ENCODE data around the gene PRSS27.
"Not testable (repeated sequence)": the region's sequence is repeated elsewhere in the genome, so short reads cannot be mapped to it uniquely, and the experiment has no call there.

Gene PRSS27

DNA sequence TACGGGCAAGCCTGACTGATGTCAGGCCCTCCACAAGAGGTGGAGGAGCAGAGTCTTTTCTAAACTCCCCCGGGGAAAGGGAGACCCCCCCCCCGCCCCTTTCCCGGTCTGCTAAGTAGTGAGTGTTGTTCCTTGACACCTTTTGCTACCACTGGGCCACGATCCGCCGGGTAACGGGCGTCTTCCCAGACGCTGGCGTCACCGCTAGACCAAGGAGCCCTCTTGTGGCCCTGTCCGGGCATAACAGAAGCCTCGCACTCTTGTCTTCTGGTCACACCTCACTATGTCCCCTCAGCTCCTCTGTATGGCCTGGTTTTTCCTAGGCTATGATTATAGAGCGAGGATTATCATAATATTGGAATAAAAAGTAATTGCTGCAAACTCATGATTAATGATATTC lies 50.0 kb downstream of the PRSS27 start:
- DNase-seq: peak; percentile 47 to 59

DNA sequence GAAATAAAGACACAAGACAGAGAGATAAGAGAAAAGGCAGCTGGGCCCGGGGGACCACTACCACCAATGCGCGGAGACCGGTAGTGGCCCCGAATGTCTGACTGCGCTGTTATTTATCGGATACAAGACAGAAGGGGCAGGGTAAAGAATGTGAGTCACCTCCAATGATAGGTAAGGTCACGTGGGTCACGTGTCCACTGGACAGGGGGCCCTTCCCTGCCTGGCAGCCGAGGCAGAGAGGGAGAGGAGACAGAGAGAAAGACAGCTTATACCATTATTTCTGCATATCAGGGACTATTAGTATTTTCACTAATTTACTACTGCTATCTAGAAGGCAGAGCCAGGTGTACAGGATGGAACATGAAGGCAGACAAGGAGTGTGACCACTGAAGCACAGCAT lies 50.4 kb downstream of the PRSS27 start:
- DNase-seq: not testable (repeated sequence)

DNA sequence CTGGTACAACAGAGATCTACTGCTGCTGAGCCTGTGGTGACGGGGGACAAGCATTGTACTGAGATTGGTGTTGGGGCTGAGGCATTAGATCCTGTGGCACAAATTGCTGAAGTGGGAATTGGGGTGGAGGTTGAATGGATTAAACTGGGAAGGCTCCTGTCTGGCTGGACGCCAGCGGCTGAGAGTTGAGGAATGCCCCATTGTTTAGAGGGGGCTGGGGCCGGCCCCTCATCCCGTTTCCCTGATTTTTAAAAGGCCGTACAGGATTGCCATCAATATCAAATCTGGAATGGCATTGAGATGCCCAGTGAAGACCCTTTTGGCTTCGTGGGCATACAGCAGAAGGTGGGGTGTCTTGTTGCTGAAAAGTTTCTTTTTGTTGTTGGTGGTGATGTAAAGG lies 53.4 kb downstream of the PRSS27 start:
- DNase-seq: not testable (repeated sequence)

DNA sequence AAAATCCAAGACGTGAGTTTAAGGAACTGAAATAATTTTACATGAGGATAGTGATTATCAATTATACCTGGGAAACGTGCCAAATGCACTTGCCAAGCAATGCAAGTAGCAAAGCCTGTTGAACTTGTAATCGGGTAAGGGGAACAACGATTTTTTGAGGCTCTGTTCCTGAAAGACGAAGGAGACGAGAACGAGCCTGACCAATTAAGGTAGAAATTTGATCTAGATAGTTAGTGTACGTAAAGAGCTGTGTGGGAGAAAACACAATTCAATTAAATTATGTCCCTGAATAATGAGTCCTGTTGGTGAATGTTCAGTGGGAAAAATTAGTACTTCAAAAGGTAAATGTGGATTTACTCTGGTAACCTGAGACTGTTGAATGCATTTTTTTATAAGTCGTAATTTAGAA lies 55.4 kb downstream of the PRSS27 start:
- no peak for DNase-seq

DNA sequence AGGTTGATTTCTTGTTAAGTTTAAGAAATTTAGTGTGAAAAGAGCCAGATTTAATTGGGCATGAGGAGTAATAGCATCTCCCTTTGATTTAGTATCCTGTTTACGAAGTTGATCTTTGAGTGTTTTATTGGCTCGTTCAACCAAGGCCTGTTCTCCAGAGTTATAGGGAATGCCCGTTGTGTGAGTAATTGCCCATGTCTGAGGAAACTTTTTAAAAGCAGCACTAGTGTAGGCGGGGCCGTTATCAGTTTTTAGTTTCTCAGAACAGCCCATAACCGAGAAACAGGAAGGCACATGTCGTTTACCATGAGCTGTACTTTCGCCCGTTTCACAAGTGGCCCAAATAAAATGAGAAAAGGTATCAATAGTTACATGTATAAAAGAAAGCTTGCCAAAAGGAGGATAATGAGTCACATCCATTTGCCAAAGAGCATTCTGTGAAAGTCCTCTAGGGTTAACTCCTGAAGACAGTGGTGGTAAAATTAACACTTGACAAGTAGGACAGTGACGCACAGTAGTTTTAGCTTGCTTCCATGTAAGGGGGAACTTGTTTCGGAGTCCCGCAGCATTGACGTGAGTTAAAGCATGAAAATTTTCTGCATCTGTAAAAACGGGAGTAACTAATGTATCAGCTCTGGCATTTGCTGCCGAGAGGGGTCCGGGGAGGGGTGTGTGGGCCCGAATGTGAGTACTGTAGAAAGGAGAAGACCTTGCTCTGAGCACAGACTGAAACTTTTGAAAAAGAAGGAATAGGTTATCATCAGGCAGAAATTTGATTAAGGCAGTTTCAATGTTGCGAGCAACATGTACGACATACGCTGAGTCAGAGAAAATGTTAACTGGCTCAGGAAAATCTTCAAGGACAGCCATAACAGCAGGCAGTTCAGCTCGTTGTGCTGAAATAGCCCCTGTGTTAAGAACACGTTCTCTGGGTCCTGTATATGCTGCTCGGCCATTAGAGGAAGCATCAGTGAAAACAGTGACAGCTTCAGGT lies 56.2 kb downstream of the PRSS27 start:
- DNase-seq: peak; percentile 78 to 96
